Measurements from ENCODE around the gene DCP1B.

- TF ChIP-seq, protein P1, sequence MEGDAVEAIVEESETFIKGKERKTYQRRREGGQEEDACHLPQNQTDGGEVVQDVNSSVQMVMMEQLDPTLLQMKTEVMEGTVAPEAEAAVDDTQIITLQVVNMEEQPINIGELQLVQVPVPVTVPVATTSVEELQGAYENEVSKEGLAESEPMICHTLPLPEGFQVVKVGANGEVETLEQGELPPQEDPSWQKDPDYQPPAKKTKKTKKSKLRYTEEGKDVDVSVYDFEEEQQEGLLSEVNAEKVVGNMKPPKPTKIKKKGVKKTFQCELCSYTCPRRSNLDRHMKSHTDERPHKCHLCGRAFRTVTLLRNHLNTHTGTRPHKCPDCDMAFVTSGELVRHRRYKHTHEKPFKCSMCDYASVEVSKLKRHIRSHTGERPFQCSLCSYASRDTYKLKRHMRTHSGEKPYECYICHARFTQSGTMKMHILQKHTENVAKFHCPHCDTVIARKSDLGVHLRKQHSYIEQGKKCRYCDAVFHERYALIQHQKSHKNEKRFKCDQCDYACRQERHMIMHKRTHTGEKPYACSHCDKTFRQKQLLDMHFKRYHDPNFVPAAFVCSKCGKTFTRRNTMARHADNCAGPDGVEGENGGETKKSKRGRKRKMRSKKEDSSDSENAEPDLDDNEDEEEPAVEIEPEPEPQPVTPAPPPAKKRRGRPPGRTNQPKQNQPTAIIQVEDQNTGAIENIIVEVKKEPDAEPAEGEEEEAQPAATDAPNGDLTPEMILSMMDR (IDR thresholded peaks at IDR 0.05), result no peak
- no peak for TF ChIP-seq POLR2A (IDR thresholded peaks at IDR 0.05)
Observed at GRCh38 chr12:1922075-1922709, 82.1 kb downstream of the DCP1B start.

Data from breast epithelium (tissue), 3 donors.